ENCODE results near the gene PCSK4. TPM values are rescaled to one million over a fixed set of nuclear protein-coding genes. Genes with fewer than 3 reads are reported as not detected.

Gene PCSK4
- total and polyA plus RNA-seq, 9 donors: 0.83 to 9.4 (median 1.9) TPM; not detected in 1

GRCh38 chr19:1507763-1508506, 17.8 kb upstream of the PCSK4 start:
- Histone ChIP-seq H3K27me3 (peaks cover 3% of the 10 kb centered on the region), H3K4me1 (ENCODE audit: insufficient read depth) (peaks cover 2% of the 10 kb centered on the region), H3K4me3 (peak overlapping the region; percentile 38), H3K36me3 (no peaks in the 10 kb centered on the region), H3K27ac (peak overlapping the region; percentile 17 to 87), H3K9me3 (no peaks in the 10 kb centered on the region)
- DNase-seq: peak; percentile 94 to 96 (median 95)
- intact Hi-C loops (cut with DNase I): no loop called here
- 0 to 1% (median 0%) methylated on average over 41 to 46 of the region's 46 CpGs for WGBS, 3 donors
- TF ChIP-seq EP300 (IDR thresholded peaks at IDR 0.05): peak; percentile 69
- no peak for TF ChIP-seq POLR2A (IDR thresholded peaks at IDR 0.05)

GRCh38 chr19:1507192-1507660, 17.1 kb upstream of the PCSK4 start:
- no peaks in the 10 kb centered on the region for H3K36me3 ChIP-seq
- intact Hi-C loops (cut with DNase I): no loop called here
- H3K9me3 ChIP-seq: no peaks in the 10 kb centered on the region
- peak overlapping the region; percentile 38 for H3K4me3 ChIP-seq
- H3K4me1 ChIP-seq (ENCODE audit: insufficient read depth): peaks cover 2% of the 10 kb centered on the region
- peak overlapping the region in 1 of 2 donors; percentile 87 for H3K27ac ChIP-seq
- WGBS, 3 donors: 42 to 55% (median 48%) methylated on average over 23 of the region's 23 CpGs
- H3K27me3 ChIP-seq: peaks cover 3% of the 10 kb centered on the region
- no peak for TF ChIP-seq CTCF (IDR thresholded peaks at IDR 0.05)
- no peak for TF ChIP-seq EP300 (IDR thresholded peaks at IDR 0.05)
- TF ChIP-seq POLR2A (IDR thresholded peaks at IDR 0.05): no peak
- peak in 4 of 5 donors; percentile 29 to 62 (median 47) for DNase-seq

GRCh38 chr19:1505991-1506881, 16.1 kb upstream of the PCSK4 start:
- peak in 3 of 5 donors; percentile 16 to 49 (median 31) for DNase-seq
- peaks cover 3% of the 10 kb centered on the region for H3K27me3 ChIP-seq
- no peaks in the 10 kb centered on the region for H3K9me3 ChIP-seq
- peaks cover 2% of the 10 kb centered on the region for H3K4me1 ChIP-seq (ENCODE audit: insufficient read depth)
- H3K36me3 ChIP-seq: no peaks in the 10 kb centered on the region
- intact Hi-C loops (cut with DNase I): no loop called here
- TF ChIP-seq CTCF (IDR thresholded peaks at IDR 0.05): no peak
- no peak for TF ChIP-seq EP300 (IDR thresholded peaks at IDR 0.05)
- no peak for TF ChIP-seq POLR2A (IDR thresholded peaks at IDR 0.05)
- H3K4me3 ChIP-seq: no peak overlapping the region
- no peak overlapping the region for H3K27ac ChIP-seq
- 82 to 87% (median 83%) methylated on average over 44 to 45 of the region's 45 CpGs for WGBS, 3 donors

- H3K27ac ChIP-seq: no peak overlapping the region
- H3K4me1 ChIP-seq (ENCODE audit: insufficient read depth): peaks cover 2% of the 10 kb centered on the region
- TF ChIP-seq EP300 (IDR thresholded peaks at IDR 0.05) (no peak), POLR2A (IDR thresholded peaks at IDR 0.05) (no peak), CTCF (IDR thresholded peaks at IDR 0.05) (no peak)
- intact Hi-C loops (cut with DNase I): no loop called here
- no peaks in the 10 kb centered on the region for H3K9me3 ChIP-seq
- H3K36me3 ChIP-seq: no peaks in the 10 kb centered on the region
- DNase-seq: no peak
- no peak overlapping the region for H3K4me3 ChIP-seq
- H3K27me3 ChIP-seq: peaks cover 3% of the 10 kb centered on the region
- 50 to 67% (median 58%) methylated on average over 8 of the region's 8 CpGs for whole genome bisulfite sequencing, 3 donors
Observed at GRCh38 chr19:1505012-1505411, 14.9 kb upstream of the PCSK4 start.
